Thyroid gland (tissue), 4 donors: ENCODE results near the gene ARHGEF4. TPM values are rescaled to one million over a fixed set of nuclear protein-coding genes. Genes with fewer than 3 reads are reported as not detected.

Experiments used
- DNase-seq, 2 donors: peaks; one replicate each; pipeline ENCODE4 v3.0.0-alpha.2; 2019
- H3K27ac ChIP-seq, 3 donors: fragments of 200-600 bp; sonication (generic); 1 replicate in 2 of 3; 2 replicates in 1 of 3; pipeline ENCODE4 v1.5.1; 2016 to 2019; ENCODE audit warnings: mild to moderate bottlenecking in 1 of 3, moderate library complexity in 1 of 3
- H3K27me3 ChIP-seq: fragments of 200-600 bp; sonication (generic); one replicate; pipeline ENCODE4 v1.5.1; 2019
- H3K36me3 ChIP-seq, 2 donors: fragments of 200-600 bp; sonication (generic); one replicate each; pipeline ENCODE4 v1.5.1; 2016 to 2019
- H3K4me1 ChIP-seq, 2 donors: fragments of 200-600 bp; sonication (generic); one replicate each; pipeline ENCODE4 v1.5.1; 2017 to 2019
- H3K4me3 ChIP-seq, 3 donors: fragments of 200-600 bp; sonication (generic); replicated peaks in 1 of 3; 1 replicate in 2 of 3; 2 replicates in 1 of 3; pipeline ENCODE4 v1.5.1; 2016; ENCODE audit warnings: mild to moderate bottlenecking in 1 of 3
- H3K9me3 ChIP-seq: fragments of 200-600 bp; sonication (generic); one replicate; pipeline ENCODE4 v1.5.1; 2017
- CTCF ChIP-seq, 6 experiments: fragments of 200-600 bp in 3 of 6; fragments of 450-650 bp in 3 of 6; sonication (generic) in 3 of 6; IDR thresholded peaks; one replicate each; pipeline ENCODE4 v1.5.1; 2016 to 2019; ENCODE audit warnings: antibody characterized with exemption in 6 of 6, mild to moderate bottlenecking in 2 of 6, inconsistent platforms in 1 of 6, moderate library complexity in 1 of 6
- POLR2A ChIP-seq, 2 donors: fragments of 450-650 bp; IDR thresholded peaks; one replicate each; pipeline ENCODE4 v1.6.1; 2017; ENCODE audit warnings: antibody characterized with exemption in 2 of 2, mild to moderate bottlenecking in 2 of 2, moderate library complexity in 1 of 2
- WGBS, 2 donors: methylation state at CpG; one replicate each; pipeline ENCODE4 v1.1.5; 2017; 5-methylcytosine and 5-hydroxymethylcytosine counted together
- intact Hi-C: fragments of 100-400 bp; cut with DNase I; formaldehyde crosslinking; loops from one replicate; pipeline ENCODE4 v1.15.1; 2023
- total RNA-seq, 4 donors: library from RNA; depleted of rRNA; stranded (reverse); fragments of >200 nt; gene quantifications; one replicate each; pipeline ENCODE4 v1.2.3, GENCODE V29; 2016

Gene ARHGEF4
- total RNA-seq, 4 donors from 2014 or later, result 15.6 to 24.3 (median 22.5) TPM

- no peak for DNase-seq
- Histone ChIP-seq H3K36me3 (no peaks in the 10 kb centered on the region), H3K4me1 (peaks cover 15 to 18% of the 10 kb centered on the region in 2 donors), H3K27me3 (no peaks in the 10 kb centered on the region), H3K9me3 (no peaks in the 10 kb centered on the region), H3K4me3 (no peak overlapping the region), H3K27ac (no peak overlapping the region)
- TF ChIP-seq CTCF (IDR thresholded peaks at IDR 0.05) (no peak), POLR2A (IDR thresholded peaks at IDR 0.05) (no peak)
- 44 to 57% methylated on average over 2 of the region's 2 CpGs for WGBS, 2 donors
- intact Hi-C loops, result loop anchor here (5.0 kb wide), 1 partner anchor 47 kb away; no protein-coding TSS in a partner anchor
Observed at GRCh38 chr2:130830538-130830937, 6.2 kb upstream of the ARHGEF4 start.

- intact Hi-C loops, result loop anchor here (5.0 kb wide), 1 partner anchor 46 kb away; no protein-coding TSS in a partner anchor
- H3K27ac ChIP-seq, result no peak overlapping the region
- H3K4me3 ChIP-seq, result no peak overlapping the region
- DNase-seq, result peak; percentile 35 to 38
- H3K4me1 ChIP-seq, result peaks cover 18 to 19% of the 10 kb centered on the region in 2 donors
- H3K9me3 ChIP-seq, result no peaks in the 10 kb centered on the region
- TF ChIP-seq POLR2A (IDR thresholded peaks at IDR 0.05) (no peak), CTCF (IDR thresholded peaks at IDR 0.05) (no peak)
- WGBS, 2 donors, result 83% methylated on average over 4 of the region's 6 CpGs; no CpG with 5 or more reads in 1 of the 2 donors
- H3K27me3 ChIP-seq, result no peaks in the 10 kb centered on the region
- no peaks in the 10 kb centered on the region for H3K36me3 ChIP-seq
Observed at GRCh38 chr2:130831356-130831755, 5.4 kb upstream of the ARHGEF4 start.

GRCh38 chr2:130832296-130832940 is 4.3 kb upstream of the ARHGEF4 start:
- H3K36me3 ChIP-seq, result no peaks in the 10 kb centered on the region
- H3K27me3 ChIP-seq, result no peaks in the 10 kb centered on the region
- intact Hi-C loops, result loop anchor here (5.0 kb wide), 1 partner anchor 45 kb away; no protein-coding TSS in a partner anchor

GRCh38 chr2:130834091-130834930 is 2.4 kb upstream of the ARHGEF4 start:
- no peak overlapping the region for H3K27ac ChIP-seq
- no peaks in the 10 kb centered on the region for H3K9me3 ChIP-seq
- no peak for DNase-seq
- H3K27me3 ChIP-seq, result no peaks in the 10 kb centered on the region
- peaks cover 18 to 24% of the 10 kb centered on the region in 2 donors for H3K4me1 ChIP-seq
- no peaks in the 10 kb centered on the region for H3K36me3 ChIP-seq
- TF ChIP-seq CTCF (IDR thresholded peaks at IDR 0.05), result no peak
- no peak for TF ChIP-seq POLR2A (IDR thresholded peaks at IDR 0.05)
- intact Hi-C loops, result loop anchor here (5.0 kb wide), 1 partner anchor 43 kb away; no protein-coding TSS in a partner anchor
- no peak overlapping the region for H3K4me3 ChIP-seq
- WGBS, 2 donors, result 72 to 73% methylated on average over 16 to 18 of the region's 18 CpGs

More at GRCh38 chr2:130832296-130832940, 4.3 kb upstream of the ARHGEF4 start:
- Histone ChIP-seq H3K27ac (peak overlapping the region in 2 of 3 donors; percentile 59 to 67), H3K9me3 (no peaks in the 10 kb centered on the region), H3K4me3 (no peak overlapping the region), H3K4me1 (peaks cover 18 to 21% of the 10 kb centered on the region in 2 donors)
- no peak for TF ChIP-seq CTCF (IDR thresholded peaks at IDR 0.05)
- TF ChIP-seq POLR2A (IDR thresholded peaks at IDR 0.05), result no peak
- DNase-seq, result peak; percentile 64 to 68
- WGBS, 2 donors, result 52 to 54% methylated on average over 11 to 12 of the region's 12 CpGs
